Measurements from ENCODE around the gene UBA1. TPM values are rescaled to one million over a fixed set of nuclear protein-coding genes. Genes with fewer than 3 reads are reported as not detected.

Gene UBA1
- total and polyA plus RNA-seq, 9 donors = 90.0 to 196 (median 155) TPM

- Histone ChIP-seq H3K36me3 (no peaks in the 10 kb centered on the region), H3K4me1 (ENCODE audit: insufficient read depth) (peaks cover 18% of the 10 kb centered on the region), H3K4me3 (peak overlapping the region; percentile 65), H3K27me3 (no peaks in the 10 kb centered on the region), H3K27ac (peak overlapping the region; percentile 85 to 87), H3K9me3 (no peaks in the 10 kb centered on the region)
- TF ChIP-seq EP300 (IDR thresholded peaks at IDR 0.05) (no peak), CTCF (IDR thresholded peaks at IDR 0.05) (no peak), POLR2A (IDR thresholded peaks at IDR 0.05) (no peak)
- peak in 1 of 5 donors; percentile 31 for DNase-seq
- intact Hi-C loops (cut with DNase I) = no loop called here
- WGBS, 3 donors = 37 to 52% (median 41%) methylated on average over 39 of the region's 39 CpGs
These were observed 48.1 kb upstream of the UBA1 start for GRCh38 chrX:47145395-47146120.

- Histone ChIP-seq H3K4me3 (peak overlapping the region; percentile 65), H3K27me3 (no peaks in the 10 kb centered on the region), H3K9me3 (no peaks in the 10 kb centered on the region), H3K36me3 (no peaks in the 10 kb centered on the region), H3K4me1 (ENCODE audit: insufficient read depth) (peaks cover 18% of the 10 kb centered on the region), H3K27ac (peak overlapping the region in 1 of 2 donors; percentile 38)
- DNase-seq = no peak
- TF ChIP-seq POLR2A (IDR thresholded peaks at IDR 0.05) (no peak), CTCF (IDR thresholded peaks at IDR 0.05) (no peak), EP300 (IDR thresholded peaks at IDR 0.05) (no peak)
- 32 to 34% (median 33%) methylated on average over 7 to 10 of the region's 10 CpGs for WGBS, 3 donors
- intact Hi-C loops (cut with DNase I) = no loop called here
These were observed 47.3 kb upstream of the UBA1 start for GRCh38 chrX:47146121-47146935.

GRCh38 chrX:47146936-47147859, 46.4 kb upstream of the UBA1 start:
- no peaks in the 10 kb centered on the region for H3K9me3 ChIP-seq
- TF ChIP-seq POLR2A (IDR thresholded peaks at IDR 0.05) = no peak
- TF ChIP-seq EP300 (IDR thresholded peaks at IDR 0.05) = no peak
- no peak for TF ChIP-seq CTCF (IDR thresholded peaks at IDR 0.05)
- H3K36me3 ChIP-seq = no peaks in the 10 kb centered on the region
- peaks cover 18% of the 10 kb centered on the region for H3K4me1 ChIP-seq (ENCODE audit: insufficient read depth)
- no peaks in the 10 kb centered on the region for H3K27me3 ChIP-seq
- DNase-seq = no peak
- no peak overlapping the region for H3K27ac ChIP-seq
- intact Hi-C loops (cut with DNase I) = no loop called here
- no peak overlapping the region for H3K4me3 ChIP-seq
- 68 to 80% (median 78%) methylated on average over 12 of the region's 12 CpGs for WGBS, 3 donors

GRCh38 chrX:47148946-47149345, 44.7 kb upstream of the UBA1 start:
- 40 to 57% (median 46%) methylated on average over 2 of the region's 2 CpGs for WGBS, 3 donors
- intact Hi-C loops (cut with DNase I) = no loop called here
- Histone ChIP-seq H3K4me3 (no peak overlapping the region), H3K36me3 (no peaks in the 10 kb centered on the region), H3K27me3 (no peaks in the 10 kb centered on the region), H3K4me1 (ENCODE audit: insufficient read depth) (peaks cover 17% of the 10 kb centered on the region), H3K27ac (no peak overlapping the region), H3K9me3 (no peaks in the 10 kb centered on the region)
- DNase-seq = no peak
- TF ChIP-seq POLR2A (IDR thresholded peaks at IDR 0.05) = no peak
- no peak for TF ChIP-seq EP300 (IDR thresholded peaks at IDR 0.05)
- TF ChIP-seq CTCF (IDR thresholded peaks at IDR 0.05) = no peak
